Subcutaneous abdominal adipose tissue (tissue), 5 donors: Measurements from ENCODE around the gene TCHHL1.
A peak's percentile ranks its signal among the peaks of the same experiment; 100 is the strongest.

Source experiments
- H3K27ac ChIP-seq: one replicate; pipeline ENCODE4 v1.7.0; 2013; ENCODE audit warnings: low read depth, mild to moderate bottlenecking, inconsistent platforms, low read length, moderate library complexity
- H3K27me3 ChIP-seq, 5 donors: one replicate each; pipeline ENCODE4 v1.7.0; 2013; ENCODE audit warnings: low read length in 5 of 5, inconsistent platforms in 1 of 5; ENCODE audit not compliant: control insufficient read depth in 5 of 5, insufficient read depth in 4 of 5
- H3K36me3 ChIP-seq, 5 donors: one replicate each; pipeline ENCODE4 v1.7.0; 2013; ENCODE audit warnings: low read length in 5 of 5; ENCODE audit not compliant: control insufficient read depth in 5 of 5, insufficient read depth in 5 of 5
- H3K4me1 ChIP-seq, 5 donors: one replicate each; pipeline ENCODE4 v1.7.0; 2013; ENCODE audit warnings: low read length in 5 of 5, mild to moderate bottlenecking in 3 of 5, moderate library complexity in 1 of 5; ENCODE audit not compliant: control insufficient read depth in 5 of 5, insufficient read depth in 5 of 5
- H3K4me3 ChIP-seq, 5 donors: one replicate each; pipeline ENCODE4 v1.7.0; 2013; ENCODE audit warnings: low read length in 5 of 5, low read depth in 1 of 5
- H3K9ac ChIP-seq, 5 donors: one replicate each; pipeline ENCODE4 v1.7.0; 2013; ENCODE audit warnings: low read length in 5 of 5, mild to moderate bottlenecking in 4 of 5, moderate library complexity in 3 of 5
- H3K9me3 ChIP-seq, 5 donors: one replicate each; pipeline ENCODE4 v1.7.0; 2013; ENCODE audit warnings: low read length in 5 of 5; ENCODE audit not compliant: control insufficient read depth in 5 of 5
- donor health status: healthy.
- donor health status: healthy.
- donor health status: healthy.
- donor health status: healthy.
- donor health status: healthy.

Gene TCHHL1

GRCh38 chr1:152034324-152034653 is 54.6 kb downstream of the TCHHL1 start:
- H3K9ac ChIP-seq, result peak overlapping the region in 4 of 5 donors; percentile 5 to 97 (median 59)
- peaks cover 17 to 32% (median 28%) of the 10 kb centered on the region in 5 donors for H3K36me3 ChIP-seq
- H3K4me1 ChIP-seq, result peaks cover 10 to 50% (median 44%) of the 10 kb centered on the region in 5 donors
- no peaks in the 10 kb centered on the region for H3K9me3 ChIP-seq
- no peaks in the 10 kb centered on the region for H3K27me3 ChIP-seq
- peak overlapping the region; percentile 83 to 94 (median 94) for H3K4me3 ChIP-seq
- peak overlapping the region; percentile 98 for H3K27ac ChIP-seq
